Aorta (tissue), 5 donors: ENCODE results near the gene KRTAP21-3. TPM values are rescaled to one million over a fixed set of nuclear protein-coding genes. Genes with fewer than 3 reads are reported as not detected.

Experiments
- ATAC-seq: fragments of 200-7000 bp; cut with Tn5 transposase; one replicate; pipeline ENCODE4 v1.9.1; 2022; ENCODE audit warnings: moderate library complexity; ENCODE audit not compliant: low FRiP score
- DNase-seq, 2 donors: peaks; one replicate each; pipeline ENCODE4 v3.0.0-alpha.2; 2020
- H3K27ac ChIP-seq, 2 donors: one replicate each; pipeline ENCODE4 v1.5.1; 2013; ENCODE audit warnings: low read length in 2 of 2, mild to moderate bottlenecking in 2 of 2, moderate library complexity in 2 of 2, control low read depth in 1 of 2, inconsistent platforms in 1 of 2, low read depth in 1 of 2
- H3K27me3 ChIP-seq, 2 donors: one replicate each; pipeline ENCODE4 v1.6.1; 2013; ENCODE audit warnings: control low read depth in 1 of 2, low read length in 1 of 2, mild to moderate bottlenecking in 1 of 2, moderate library complexity in 1 of 2; ENCODE audit not compliant: insufficient read depth in 2 of 2, control insufficient read depth in 1 of 2
- H3K36me3 ChIP-seq, 2 donors: one replicate each; pipeline ENCODE4 v1.6.1; 2013; ENCODE audit warnings: control low read depth in 1 of 2, low read length in 1 of 2, mild to moderate bottlenecking in 1 of 2; ENCODE audit not compliant: insufficient read depth in 2 of 2, control insufficient read depth in 1 of 2
- H3K4me1 ChIP-seq, 2 donors: one replicate each; pipeline ENCODE4 v1.6.1; 2013; ENCODE audit warnings: low read length in 2 of 2, control low read depth in 1 of 2, mild to moderate bottlenecking in 1 of 2, moderate library complexity in 1 of 2; ENCODE audit not compliant: insufficient read depth in 2 of 2, control insufficient read depth in 1 of 2
- H3K4me3 ChIP-seq, 2 donors: one replicate each; pipeline ENCODE4 v1.5.1; 2013; ENCODE audit warnings: low read length in 2 of 2, control low read depth in 1 of 2, mild to moderate bottlenecking in 1 of 2
- H3K9me3 ChIP-seq: one replicate; pipeline ENCODE4 v1.6.1; 2013; ENCODE audit warnings: mild to moderate bottlenecking, low read length; ENCODE audit not compliant: control insufficient read depth
- WGBS, 2 donors: extraction: QIAGEN DNeasy Blood & Tissue Kit; methylation state at CpG; one replicate each; pipeline ENCODE4 v1.1.7; 2013; 5-methylcytosine and 5-hydroxymethylcytosine counted together
- intact Hi-C, 2 donors: fragments of 100-400 bp; cut with DNase I; formaldehyde crosslinking; loops; one replicate each; pipeline versions ENCODE4 v1.14.2 to v1.15.0; 2022
- polyA plus RNA-seq, 2 donors: library from polyadenylated mRNA; stranded (reverse); fragments of 200-250 nt; gene quantifications; one replicate each; pipeline ENCODE4 v1.2.3, GENCODE V29; 2013
- total RNA-seq, 2 donors: library from RNA; stranded (reverse); fragmentation: NEBNext Ultra II Directional; extraction: Animal tissue kit (Norgen Biotek cat#: 25700); gene quantifications; one replicate each; pipeline ENCODE4 v1.2.1, GENCODE V29; 2021
- donor health status: healthy with polysubstance abuse.
- donor health status: Bipolar disorder and iron deficiency.
- donor health status: DM: no; HTN: no; CAD: no.
- donor health status: DM: no; HTN: no; CAD: no.
- donor health status: DM: yes; HTN: yes; CAD: no.

KRTAP21-3 gene
- total and polyA plus RNA-seq, 4 donors = not detected

DNA sequence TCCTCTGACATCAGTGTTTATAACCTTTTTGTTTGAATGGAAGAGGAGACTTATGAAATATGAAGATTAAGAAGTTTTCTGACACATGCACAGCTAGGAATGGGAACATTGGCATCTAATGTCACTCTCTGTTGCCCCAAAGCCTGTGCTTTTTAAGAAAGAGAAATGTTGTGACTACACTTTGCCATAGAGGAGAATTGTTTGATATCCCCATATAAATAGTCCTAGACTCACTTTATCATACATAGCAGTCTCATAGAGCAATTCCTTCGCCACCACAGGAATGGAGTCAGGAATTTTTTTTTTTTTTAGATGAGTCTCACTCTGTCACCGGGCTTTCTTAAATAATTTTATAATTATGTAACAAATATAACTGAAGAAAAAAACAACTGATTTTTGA lies 1.5 kb downstream of the KRTAP21-3 start:
- Histone ChIP-seq H3K27ac (no peak overlapping the region), H3K36me3 (no peaks in the 10 kb centered on the region), H3K27me3 (no peaks in the 10 kb centered on the region), H3K4me3 (no peak overlapping the region), H3K4me1 (no peaks in the 10 kb centered on the region), H3K9me3 (no peaks in the 10 kb centered on the region)
- DNase-seq = no peak
- ATAC-seq = no peak
- intact Hi-C loops = no loop called here
- WGBS, 2 donors = 48 to 54% methylated on average over 2 of the region's 2 CpGs

GRCh38 chr21:30714946-30715345 lies 3.6 kb downstream of the KRTAP21-3 start:
- H3K36me3 ChIP-seq = no peaks in the 10 kb centered on the region
- ATAC-seq = no peak
- H3K4me3 ChIP-seq = no peak overlapping the region
- H3K4me1 ChIP-seq = no peaks in the 10 kb centered on the region
- H3K27ac ChIP-seq = no peak overlapping the region
- H3K9me3 ChIP-seq = no peaks in the 10 kb centered on the region
- intact Hi-C loops = no loop called here
- H3K27me3 ChIP-seq = no peaks in the 10 kb centered on the region
- WGBS, 2 donors = 89% methylated on average over 2 of the region's 2 CpGs
- DNase-seq = no peak

GRCh38 chr21:30714456-30714855 lies 4.1 kb downstream of the KRTAP21-3 start:
- no peak overlapping the region for H3K27ac ChIP-seq
- no peaks in the 10 kb centered on the region for H3K9me3 ChIP-seq
- H3K4me1 ChIP-seq = no peaks in the 10 kb centered on the region
- WGBS, 2 donors = 43 to 60% methylated on average over 3 of the region's 3 CpGs
- H3K27me3 ChIP-seq = no peaks in the 10 kb centered on the region
- intact Hi-C loops = no loop called here
- no peak for DNase-seq
- no peak overlapping the region for H3K4me3 ChIP-seq
- H3K36me3 ChIP-seq = no peaks in the 10 kb centered on the region
- ATAC-seq = no peak

DNA sequence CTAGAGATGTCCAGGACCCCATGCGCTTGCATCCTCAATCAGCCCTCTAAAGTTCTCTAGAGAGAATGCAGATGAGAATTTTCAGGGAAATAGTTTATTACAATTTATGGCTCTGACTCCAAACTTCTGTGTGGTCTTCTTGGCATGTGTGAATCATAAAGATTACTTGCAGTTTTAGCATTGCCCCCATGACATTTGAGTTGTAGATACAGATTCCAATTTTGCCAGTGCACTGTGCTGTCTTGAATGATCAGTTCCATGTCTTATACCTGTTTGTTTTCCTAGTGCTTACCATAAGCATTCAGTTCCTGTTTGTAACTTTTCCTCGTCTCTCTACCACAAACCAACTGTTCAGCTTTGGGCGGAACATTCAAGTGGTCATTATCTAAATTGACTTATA lies 4.8 kb downstream of the KRTAP21-3 start:
- Histone ChIP-seq H3K9me3 (no peaks in the 10 kb centered on the region), H3K36me3 (no peaks in the 10 kb centered on the region), H3K4me1 (no peaks in the 10 kb centered on the region), H3K27me3 (no peaks in the 10 kb centered on the region), H3K27ac (no peak overlapping the region), H3K4me3 (no peak overlapping the region)
- WGBS, 2 donors = 90% methylated on average over 3 of the region's 3 CpGs
- ATAC-seq (no peak), DNase-seq (no peak)
- intact Hi-C loops = no loop called here

- H3K4me3 ChIP-seq = no peak overlapping the region
- no peaks in the 10 kb centered on the region for H3K27me3 ChIP-seq
- intact Hi-C loops = no loop called here
- 43 to 54% methylated on average over 3 of the region's 3 CpGs for WGBS, 2 donors
- no peaks in the 10 kb centered on the region for H3K9me3 ChIP-seq
- DNase-seq (no peak), ATAC-seq (no peak)
- H3K36me3 ChIP-seq = no peaks in the 10 kb centered on the region
- no peaks in the 10 kb centered on the region for H3K4me1 ChIP-seq
- H3K27ac ChIP-seq = no peak overlapping the region
Observed at GRCh38 chr21:30710499-30710898, 8.1 kb downstream of the KRTAP21-3 start.

DNA sequence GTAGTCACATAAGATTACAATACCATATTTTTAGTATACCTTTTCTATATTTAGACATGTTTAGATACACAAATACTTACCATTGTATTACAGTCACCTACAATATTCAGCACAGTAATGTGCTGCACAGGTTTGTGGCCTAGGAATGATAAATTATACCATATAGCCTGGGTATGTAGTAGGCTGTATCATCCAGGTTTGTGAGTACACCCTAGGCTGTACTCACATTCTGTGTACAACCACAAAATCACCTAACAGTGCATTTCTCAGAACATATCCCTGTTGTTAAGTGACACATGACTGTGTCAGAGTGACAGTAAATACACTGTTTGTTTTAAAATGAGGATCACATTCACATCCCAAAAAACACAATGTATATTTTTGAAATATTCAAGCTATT lies 11.2 kb downstream of the KRTAP21-3 start:
- DNase-seq = no peak
- Histone ChIP-seq H3K9me3 (no peaks in the 10 kb centered on the region), H3K36me3 (no peaks in the 10 kb centered on the region), H3K27ac (no peak overlapping the region), H3K4me1 (no peaks in the 10 kb centered on the region), H3K27me3 (no peaks in the 10 kb centered on the region), H3K4me3 (no peak overlapping the region)
- ATAC-seq = no peak
- intact Hi-C loops = no loop called here

DNA sequence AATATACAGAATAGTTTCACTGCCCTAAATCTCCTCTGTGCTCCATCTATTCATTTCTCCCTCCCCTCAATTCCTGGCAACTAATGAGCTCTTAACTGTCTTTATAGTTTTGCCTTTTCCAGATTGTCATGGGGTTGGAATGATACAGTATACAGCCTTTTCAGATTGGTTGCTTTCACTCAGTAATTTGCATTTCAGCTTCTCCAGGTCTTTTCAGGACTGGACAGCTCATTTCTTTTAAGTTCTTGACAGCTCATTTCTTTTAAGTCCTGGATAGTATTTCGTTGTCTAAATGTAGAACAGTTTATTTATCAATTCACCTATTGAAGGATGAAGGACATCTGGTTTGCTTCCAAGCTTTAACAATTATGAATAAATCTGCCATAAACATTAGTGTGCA lies 22.6 kb downstream of the KRTAP21-3 start:
- H3K4me1 ChIP-seq = no peaks in the 10 kb centered on the region
- H3K9me3 ChIP-seq = peaks cover 2% of the 10 kb centered on the region
- no peak overlapping the region for H3K27ac ChIP-seq
- H3K36me3 ChIP-seq = no peaks in the 10 kb centered on the region
- intact Hi-C loops = no loop called here
- ATAC-seq = no peak
- H3K27me3 ChIP-seq = no peaks in the 10 kb centered on the region
- no peak for DNase-seq
- 38 to 48% methylated on average over 1 of the region's 1 CpG for WGBS, 2 donors
- no peak overlapping the region for H3K4me3 ChIP-seq

GRCh38 chr21:30689822-30690221 lies 28.8 kb downstream of the KRTAP21-3 start:
- Histone ChIP-seq H3K9me3 (no peaks in the 10 kb centered on the region), H3K27me3 (no peaks in the 10 kb centered on the region), H3K4me3 (no peak overlapping the region), H3K36me3 (no peaks in the 10 kb centered on the region), H3K4me1 (no peaks in the 10 kb centered on the region), H3K27ac (no peak overlapping the region)
- 68% methylated on average over 7 of the region's 7 CpGs for whole genome bisulfite sequencing, 2 donors
- ATAC-seq = no peak
- DNase-seq = no peak
- intact Hi-C loops = no loop called here

DNA sequence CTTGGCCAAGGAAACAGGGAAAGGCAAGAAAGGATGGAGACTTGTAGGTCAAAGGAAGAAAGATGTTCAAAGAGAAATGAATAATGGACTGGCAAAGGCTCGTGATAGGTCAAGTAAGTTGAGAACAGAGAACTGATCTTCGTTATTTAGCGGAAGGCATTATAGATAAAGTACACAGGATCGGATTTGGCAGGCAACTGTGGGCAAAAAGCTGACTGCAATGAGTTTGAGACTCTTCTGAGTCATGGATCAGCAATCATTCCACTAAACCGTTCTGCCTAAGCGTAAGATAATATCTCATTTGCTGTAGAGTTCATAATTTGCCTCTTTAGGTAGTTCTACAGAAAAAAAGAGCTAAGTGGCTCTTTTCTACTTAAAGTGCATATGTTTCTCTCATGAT lies 34.1 kb downstream of the KRTAP21-3 start:
- intact Hi-C loops = no loop called here

More for the DNA sequence above, 34.1 kb downstream of the KRTAP21-3 start:
- H3K4me1 ChIP-seq = no peaks in the 10 kb centered on the region
- H3K27me3 ChIP-seq = no peaks in the 10 kb centered on the region
- H3K4me3 ChIP-seq = no peak overlapping the region
- ATAC-seq = no peak
- H3K9me3 ChIP-seq = no peaks in the 10 kb centered on the region
- 80 to 83% methylated on average over 6 of the region's 6 CpGs for WGBS, 2 donors
- H3K36me3 ChIP-seq = no peaks in the 10 kb centered on the region
- no peak overlapping the region for H3K27ac ChIP-seq
- no peak for DNase-seq
